GM12875 (cell line): ENCODE data around the gene ATP8B3.
A peak's percentile ranks its signal among the peaks of the same experiment; 100 is the strongest.

ENCODE experiments used
- H3K4me3 ChIP-seq: one replicate; pipeline ENCODE4 v1.5.1; 2011; ENCODE audit warnings: low read depth, low read length, control low read depth
- TF ChIP-seq, protein P1 (sequence below): IDR thresholded peaks from 2 replicates; pipeline ENCODE4 v1.5.1; 2011; ENCODE audit warnings: low read depth, mild to moderate bottlenecking, control low read depth, inconsistent platforms, low read length, moderate library complexity, borderline replicate concordance; ENCODE audit not compliant: insufficient read depth

The ATP8B3 gene

DNA sequence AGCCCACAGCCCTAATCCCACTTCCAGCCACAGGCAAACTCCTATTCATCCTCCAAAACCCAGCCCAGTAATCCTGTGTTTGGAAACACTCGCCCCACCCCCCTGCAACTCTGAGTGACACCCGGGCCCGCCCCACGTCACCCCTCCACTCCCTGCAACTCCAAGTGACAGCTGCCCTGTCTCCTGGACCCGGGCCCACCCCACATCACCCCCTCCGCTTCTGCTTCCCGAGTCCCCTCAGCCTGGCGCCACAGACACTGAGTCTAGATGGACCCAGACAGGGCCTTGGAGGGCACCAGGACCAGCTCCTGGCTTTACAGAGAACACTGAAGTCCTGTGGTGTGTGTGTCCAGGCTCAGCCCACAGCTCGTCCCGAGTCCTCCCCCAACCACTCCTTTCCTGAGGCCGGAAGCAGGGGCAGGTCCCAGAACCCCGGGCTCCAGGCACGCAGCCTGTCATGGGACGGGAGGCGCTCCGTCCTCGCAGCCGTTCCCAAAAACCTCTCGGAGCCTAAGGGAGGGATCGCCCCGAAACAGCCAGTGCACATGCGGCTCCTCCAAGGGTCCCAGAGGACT, 28.6 kb upstream of the ATP8B3 start:
- no peak overlapping the region for H3K4me3 ChIP-seq
- TF ChIP-seq, protein P1, sequence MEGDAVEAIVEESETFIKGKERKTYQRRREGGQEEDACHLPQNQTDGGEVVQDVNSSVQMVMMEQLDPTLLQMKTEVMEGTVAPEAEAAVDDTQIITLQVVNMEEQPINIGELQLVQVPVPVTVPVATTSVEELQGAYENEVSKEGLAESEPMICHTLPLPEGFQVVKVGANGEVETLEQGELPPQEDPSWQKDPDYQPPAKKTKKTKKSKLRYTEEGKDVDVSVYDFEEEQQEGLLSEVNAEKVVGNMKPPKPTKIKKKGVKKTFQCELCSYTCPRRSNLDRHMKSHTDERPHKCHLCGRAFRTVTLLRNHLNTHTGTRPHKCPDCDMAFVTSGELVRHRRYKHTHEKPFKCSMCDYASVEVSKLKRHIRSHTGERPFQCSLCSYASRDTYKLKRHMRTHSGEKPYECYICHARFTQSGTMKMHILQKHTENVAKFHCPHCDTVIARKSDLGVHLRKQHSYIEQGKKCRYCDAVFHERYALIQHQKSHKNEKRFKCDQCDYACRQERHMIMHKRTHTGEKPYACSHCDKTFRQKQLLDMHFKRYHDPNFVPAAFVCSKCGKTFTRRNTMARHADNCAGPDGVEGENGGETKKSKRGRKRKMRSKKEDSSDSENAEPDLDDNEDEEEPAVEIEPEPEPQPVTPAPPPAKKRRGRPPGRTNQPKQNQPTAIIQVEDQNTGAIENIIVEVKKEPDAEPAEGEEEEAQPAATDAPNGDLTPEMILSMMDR, result no peak

DNA sequence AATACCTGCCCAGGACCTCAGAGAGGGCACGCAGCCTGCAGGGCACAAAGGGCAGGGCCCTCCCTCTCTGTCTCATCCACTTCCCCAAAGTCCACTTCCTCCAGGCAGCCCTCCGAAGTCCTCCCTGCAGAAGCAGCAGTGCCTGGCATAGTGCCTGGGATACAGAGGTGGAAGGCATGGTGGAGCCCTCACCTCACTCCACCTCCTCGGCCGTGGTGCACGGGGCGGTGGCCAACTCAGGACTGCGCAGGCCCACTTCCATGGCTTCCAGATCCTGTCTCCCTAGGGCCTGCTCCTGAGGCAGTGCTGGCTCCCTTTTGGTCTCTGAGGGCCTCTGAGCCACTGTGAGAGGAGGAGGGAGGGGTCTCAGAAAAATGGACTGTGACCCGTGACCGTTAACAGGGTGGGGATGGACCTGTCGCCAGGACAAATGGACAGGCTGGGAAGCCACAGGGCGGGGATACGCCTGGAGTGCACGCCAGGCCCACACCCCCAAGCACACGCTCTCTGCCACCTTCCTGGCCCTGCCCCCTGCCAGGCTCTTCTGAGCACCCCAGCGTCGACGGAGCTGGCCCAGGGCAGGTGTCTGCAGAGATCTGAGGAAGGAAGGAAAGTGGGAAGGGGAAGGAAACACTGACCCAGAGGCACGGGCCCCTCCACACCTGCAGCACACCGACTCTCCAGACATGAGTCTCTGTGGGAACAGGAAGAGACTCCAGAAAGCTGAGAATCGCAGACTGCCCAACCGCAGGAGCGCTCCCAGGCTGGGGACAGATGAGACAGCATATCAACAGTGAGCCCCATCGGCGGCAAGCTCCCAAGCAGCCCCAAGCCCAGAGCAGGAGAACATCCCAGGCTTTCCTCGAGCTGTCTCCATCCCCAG, 27.8 kb upstream of the ATP8B3 start:
- TF ChIP-seq, protein P1, result no peak
- no peak overlapping the region for H3K4me3 ChIP-seq

DNA sequence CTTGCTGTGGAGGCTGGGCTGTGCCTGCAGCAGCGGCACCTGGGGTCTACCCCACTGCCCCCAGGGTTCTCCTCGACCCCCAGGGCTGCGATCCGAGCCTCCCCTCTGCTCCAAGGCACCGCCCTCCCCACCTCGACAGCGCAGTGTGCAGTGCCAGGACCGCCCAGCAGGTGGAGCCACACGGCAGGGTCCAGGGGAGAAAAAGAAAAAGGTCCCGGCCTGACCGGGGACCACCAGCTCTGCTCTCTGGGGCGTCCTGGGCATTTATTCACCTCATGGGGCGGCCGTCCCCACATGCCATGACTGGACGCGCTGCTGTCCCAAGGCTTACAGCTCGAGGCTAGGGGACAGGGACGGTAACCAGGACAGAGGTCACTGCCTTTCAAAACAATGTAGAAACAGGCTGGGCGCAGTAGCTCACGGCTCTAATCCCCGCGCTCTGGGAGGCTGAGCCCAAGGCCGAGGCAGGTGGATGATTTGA, 25.6 kb upstream of the ATP8B3 start:
- TF ChIP-seq, protein P1, result peak; percentile 97
- no peak overlapping the region for H3K4me3 ChIP-seq

DNA sequence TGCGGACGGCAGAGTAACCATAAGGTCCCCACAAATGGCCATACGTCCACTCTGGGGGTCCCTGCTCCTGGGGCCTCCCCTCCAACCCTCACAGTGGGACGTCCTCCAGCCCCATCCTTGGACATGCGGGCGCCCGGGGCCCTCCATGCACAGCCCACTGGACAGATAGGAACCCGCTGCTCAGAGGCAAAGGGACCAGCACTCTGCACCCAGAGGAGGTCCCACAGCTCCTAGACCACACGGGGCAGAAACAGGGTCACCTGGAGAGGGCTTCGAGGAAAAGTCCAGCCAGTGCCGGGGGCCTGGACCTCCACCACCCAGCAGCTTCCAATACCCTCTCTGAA, 25.1 kb upstream of the ATP8B3 start:
- TF ChIP-seq, protein P1, result no peak
- H3K4me3 ChIP-seq, result no peak overlapping the region

DNA sequence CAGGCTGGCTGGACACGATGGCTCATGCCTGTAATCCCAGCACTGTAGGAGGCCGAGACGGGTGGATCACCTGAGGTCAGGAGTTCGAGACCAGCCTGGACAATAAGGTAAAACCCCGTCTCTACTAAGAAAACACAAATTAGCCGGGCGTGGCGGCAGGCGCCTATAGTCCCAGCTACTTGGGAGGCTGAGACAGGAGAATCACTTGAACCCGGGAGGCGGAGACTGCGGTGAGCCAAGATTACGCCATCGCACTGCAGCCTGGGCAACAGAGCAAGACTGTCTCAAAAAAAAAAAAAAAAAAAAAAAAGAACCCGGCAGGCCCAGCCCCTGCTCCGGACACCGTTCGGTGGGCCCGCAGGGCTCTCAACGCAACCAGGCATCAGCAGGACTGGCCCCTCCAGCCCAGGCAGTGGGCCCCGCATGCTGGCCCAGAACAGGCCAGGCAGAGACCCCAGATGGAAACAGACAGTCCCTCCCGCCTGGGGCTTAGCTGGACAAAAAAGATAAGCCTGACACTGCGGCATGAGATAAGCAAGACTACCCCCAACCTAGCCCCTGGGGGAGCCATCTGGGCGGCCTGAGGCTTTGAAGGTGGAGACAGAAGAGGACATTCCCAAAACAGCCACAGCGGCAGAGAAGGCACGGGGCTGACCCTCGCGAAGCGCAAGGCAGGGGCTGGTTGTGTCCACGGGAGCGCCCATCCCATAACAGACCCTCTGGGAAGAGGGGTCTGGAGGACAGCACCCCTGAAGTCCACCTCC, 24.6 kb upstream of the ATP8B3 start:
- no peak overlapping the region for H3K4me3 ChIP-seq
- TF ChIP-seq, protein P1, result no peak

DNA sequence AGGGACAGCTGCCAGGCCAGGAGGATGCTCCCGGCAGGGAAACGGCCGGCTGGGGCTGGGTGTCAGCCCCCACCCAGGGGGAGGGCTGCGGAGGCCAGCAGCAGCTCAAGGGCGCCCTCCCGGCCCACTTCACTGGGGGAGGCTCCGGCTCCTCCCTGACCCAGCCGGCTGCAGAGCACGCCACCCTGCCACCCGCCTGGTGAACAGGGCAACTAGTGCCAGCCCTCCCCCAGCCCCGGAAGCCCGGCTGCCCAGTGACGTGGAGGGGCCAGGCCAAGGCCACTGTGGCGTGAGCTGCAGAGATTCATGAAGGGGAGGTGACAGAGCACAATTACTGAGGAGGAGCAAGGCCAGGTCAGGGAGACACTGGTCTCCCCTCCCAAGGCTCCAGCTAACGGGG, 21.5 kb upstream of the ATP8B3 start:
- TF ChIP-seq, protein P1, result no peak
- H3K4me3 ChIP-seq, result no peak overlapping the region
